ENCODE measurements around the gene MTMR10. TPM values are rescaled to one million over a fixed set of nuclear protein-coding genes. Genes with fewer than 3 reads are reported as not detected.

Gene MTMR10
- total RNA-seq, 4 donors from 2014 or later: 36.2 to 64.8 (median 45.9) TPM

DNA sequence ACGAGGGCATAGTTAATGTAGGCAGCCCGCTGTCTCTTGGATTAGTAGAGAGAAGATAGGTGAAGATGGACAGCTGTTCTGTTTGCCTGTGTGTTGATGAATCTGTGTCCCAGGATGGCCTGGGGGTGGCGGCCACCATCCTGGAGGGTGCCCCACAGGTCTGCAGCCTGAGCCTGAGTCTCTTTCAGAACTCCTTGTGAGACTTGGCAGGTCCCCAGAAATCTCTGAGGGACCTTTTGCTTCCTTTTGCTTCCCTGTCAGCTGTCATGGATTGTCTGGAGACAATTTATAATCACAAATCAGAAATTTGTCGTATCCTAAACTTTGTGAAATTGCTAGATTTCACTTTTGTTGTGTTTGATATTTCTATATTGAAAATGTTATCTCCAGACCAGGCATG is 70.3 kb downstream of the MTMR10 start:
- Histone ChIP-seq H3K27me3 (no peaks in the 10 kb centered on the region), H3K36me3 (peaks cover 4 to 16% of the 10 kb centered on the region in 2 donors), H3K4me1 (peaks cover 43 to 46% of the 10 kb centered on the region in 2 donors), H3K9me3 (no peaks in the 10 kb centered on the region), H3K27ac (peak overlapping the region; percentile 89 to 95 (median 89)), H3K4me3 (replicated peaks in 1 of 3) (no peak overlapping the region)
- WGBS, 2 donors: 56 to 65% methylated on average over 4 of the region's 4 CpGs
- intact Hi-C loops (cut with DNase I): no loop called here
- DNase-seq: peak; percentile 76 to 78
- TF ChIP-seq, protein P1, sequence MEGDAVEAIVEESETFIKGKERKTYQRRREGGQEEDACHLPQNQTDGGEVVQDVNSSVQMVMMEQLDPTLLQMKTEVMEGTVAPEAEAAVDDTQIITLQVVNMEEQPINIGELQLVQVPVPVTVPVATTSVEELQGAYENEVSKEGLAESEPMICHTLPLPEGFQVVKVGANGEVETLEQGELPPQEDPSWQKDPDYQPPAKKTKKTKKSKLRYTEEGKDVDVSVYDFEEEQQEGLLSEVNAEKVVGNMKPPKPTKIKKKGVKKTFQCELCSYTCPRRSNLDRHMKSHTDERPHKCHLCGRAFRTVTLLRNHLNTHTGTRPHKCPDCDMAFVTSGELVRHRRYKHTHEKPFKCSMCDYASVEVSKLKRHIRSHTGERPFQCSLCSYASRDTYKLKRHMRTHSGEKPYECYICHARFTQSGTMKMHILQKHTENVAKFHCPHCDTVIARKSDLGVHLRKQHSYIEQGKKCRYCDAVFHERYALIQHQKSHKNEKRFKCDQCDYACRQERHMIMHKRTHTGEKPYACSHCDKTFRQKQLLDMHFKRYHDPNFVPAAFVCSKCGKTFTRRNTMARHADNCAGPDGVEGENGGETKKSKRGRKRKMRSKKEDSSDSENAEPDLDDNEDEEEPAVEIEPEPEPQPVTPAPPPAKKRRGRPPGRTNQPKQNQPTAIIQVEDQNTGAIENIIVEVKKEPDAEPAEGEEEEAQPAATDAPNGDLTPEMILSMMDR (IDR thresholded peaks at IDR 0.05): no peak
- TF ChIP-seq POLR2A (IDR thresholded peaks at IDR 0.05): no peak

DNA sequence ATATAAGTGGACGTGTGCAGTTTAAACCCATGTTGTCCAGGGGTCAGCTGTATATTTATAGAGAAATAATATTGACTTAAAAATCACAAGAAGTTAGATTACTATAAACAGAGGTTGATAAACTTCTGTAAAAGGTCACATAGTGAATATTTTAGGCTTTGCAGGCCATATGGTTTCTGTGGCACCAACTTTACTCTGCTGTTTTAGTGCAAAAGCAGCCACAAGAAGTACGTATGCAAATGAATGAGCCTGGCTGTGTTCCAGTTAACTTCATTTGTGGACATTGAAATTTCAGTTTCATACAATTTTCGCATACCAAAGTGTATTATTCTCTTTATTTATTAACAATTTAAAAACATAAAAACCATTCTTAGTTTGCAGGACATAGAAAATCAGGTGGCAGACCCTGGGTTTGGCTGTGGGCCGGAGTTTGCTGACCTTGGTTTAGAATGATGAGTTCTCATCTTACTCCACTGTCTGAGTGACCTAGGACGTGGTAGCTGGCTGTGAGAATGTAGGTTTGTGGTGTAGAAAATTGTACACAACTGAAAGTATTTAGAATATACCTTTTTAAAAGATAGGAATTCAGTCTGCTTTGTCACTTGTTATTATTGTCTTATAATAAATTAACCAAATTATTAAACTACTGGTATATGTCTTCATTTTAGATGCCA is 71.4 kb downstream of the MTMR10 start:
- intact Hi-C loops (cut with DNase I): no loop called here
- H3K27ac ChIP-seq: peak overlapping the region; percentile 89 to 95 (median 89)
- DNase-seq: no peak
- no peak overlapping the region for H3K4me3 ChIP-seq (replicated peaks in 1 of 3)
- H3K9me3 ChIP-seq: no peaks in the 10 kb centered on the region
- H3K4me1 ChIP-seq: peaks cover 43 to 45% of the 10 kb centered on the region in 2 donors
- WGBS, 2 donors: 92 to 93% methylated on average over 5 of the region's 5 CpGs
- no peaks in the 10 kb centered on the region for H3K27me3 ChIP-seq
- TF ChIP-seq, protein P1 (IDR thresholded peaks at IDR 0.05): no peak
- TF ChIP-seq POLR2A (IDR thresholded peaks at IDR 0.05): no peak
- peaks cover 4 to 7% of the 10 kb centered on the region in 2 donors for H3K36me3 ChIP-seq

DNA sequence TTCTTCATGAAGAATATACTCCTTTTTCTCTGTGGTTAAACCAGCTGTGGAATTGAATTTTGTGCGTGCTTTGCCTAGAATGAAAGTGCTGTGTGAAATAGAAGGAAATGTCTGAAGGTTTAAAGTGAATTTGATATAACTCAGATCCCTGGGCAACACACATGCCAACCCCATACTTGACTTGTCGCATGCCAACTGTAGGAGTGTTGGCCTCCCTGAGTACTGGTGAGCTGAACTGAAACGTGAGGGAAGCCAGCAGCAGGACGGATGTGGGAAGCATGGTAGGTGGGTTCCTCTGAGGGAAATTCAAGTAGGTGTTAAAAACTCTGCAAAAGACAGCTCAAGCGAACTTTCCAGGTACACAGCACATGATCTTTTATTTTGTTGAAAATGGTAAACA is 73.1 kb downstream of the MTMR10 start:
- intact Hi-C loops (cut with DNase I): no loop called here
- H3K27me3 ChIP-seq: no peaks in the 10 kb centered on the region
- WGBS, 2 donors: 89 to 93% methylated on average over 5 of the region's 5 CpGs
- no peak overlapping the region for H3K27ac ChIP-seq
- TF ChIP-seq, protein P1 (IDR thresholded peaks at IDR 0.05): no peak
- no peak for TF ChIP-seq POLR2A (IDR thresholded peaks at IDR 0.05)
- no peak overlapping the region for H3K4me3 ChIP-seq (replicated peaks in 1 of 3)
- no peak for DNase-seq
- no peaks in the 10 kb centered on the region for H3K9me3 ChIP-seq
- peaks cover 4 to 10% of the 10 kb centered on the region in 2 donors for H3K36me3 ChIP-seq
- peaks cover 28 to 29% of the 10 kb centered on the region in 2 donors for H3K4me1 ChIP-seq

DNA sequence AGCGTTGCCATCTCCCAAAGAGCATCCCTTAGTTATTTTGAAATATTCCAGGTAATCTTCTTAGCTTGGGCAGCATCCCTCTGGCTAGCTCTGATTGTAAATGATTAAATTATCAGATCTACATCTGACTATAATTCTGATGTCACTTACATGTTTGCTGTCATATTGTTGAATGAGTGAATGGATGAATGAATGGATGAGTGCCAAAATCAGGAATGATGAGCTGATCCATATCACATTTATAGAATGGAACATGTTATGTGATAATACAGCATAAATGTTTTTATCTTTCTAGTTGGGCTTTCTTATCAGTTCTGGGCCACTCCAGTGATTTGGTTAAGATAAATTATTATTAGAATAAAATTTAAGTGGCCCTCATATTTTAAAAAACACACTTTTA is 73.8 kb downstream of the MTMR10 start:
- intact Hi-C loops (cut with DNase I): no loop called here
- WGBS, 2 donors: 90 to 96% methylated on average over 1 of the region's 1 CpG

DNA sequence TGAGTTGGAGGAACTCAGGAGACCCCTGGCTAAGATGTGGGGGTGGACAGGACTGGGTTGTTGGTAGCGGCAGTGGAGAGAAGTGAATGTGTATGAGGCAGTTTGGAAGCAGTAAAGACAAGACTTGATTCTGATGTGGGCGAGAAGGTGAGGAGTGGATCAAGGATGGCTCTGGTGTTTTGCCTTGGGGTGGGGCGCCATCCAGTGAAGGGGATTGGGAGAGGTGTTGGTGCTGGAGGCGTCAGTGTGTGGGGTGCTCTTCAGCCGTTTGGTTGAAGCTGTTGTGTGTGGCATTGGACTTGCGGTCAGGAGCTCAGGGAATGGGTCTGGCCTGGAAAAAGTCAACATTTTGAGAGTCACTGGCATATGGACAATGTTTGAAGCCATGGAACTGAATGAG is 74.4 kb downstream of the MTMR10 start:
- TF ChIP-seq POLR2A (IDR thresholded peaks at IDR 0.05): no peak
- TF ChIP-seq, protein P1 (IDR thresholded peaks at IDR 0.05): no peak
- intact Hi-C loops (cut with DNase I): no loop called here
- 76 to 91% methylated on average over 6 of the region's 6 CpGs for WGBS, 2 donors

More for the DNA sequence above, 73.8 kb downstream of the MTMR10 start:
- Histone ChIP-seq H3K4me1 (peaks cover 21 to 23% of the 10 kb centered on the region in 2 donors), H3K27ac (no peak overlapping the region), H3K36me3 (peaks cover 4 to 10% of the 10 kb centered on the region in 2 donors), H3K27me3 (no peaks in the 10 kb centered on the region), H3K4me3 (replicated peaks in 1 of 3) (no peak overlapping the region), H3K9me3 (no peaks in the 10 kb centered on the region)
- no peak for DNase-seq
- TF ChIP-seq, protein P1 (IDR thresholded peaks at IDR 0.05): no peak
- TF ChIP-seq POLR2A (IDR thresholded peaks at IDR 0.05): no peak

More for the DNA sequence above, 74.4 kb downstream of the MTMR10 start:
- Histone ChIP-seq H3K9me3 (no peaks in the 10 kb centered on the region), H3K4me3 (replicated peaks in 1 of 3) (no peak overlapping the region), H3K36me3 (peaks cover 4 to 10% of the 10 kb centered on the region in 2 donors), H3K27me3 (no peaks in the 10 kb centered on the region), H3K27ac (no peak overlapping the region), H3K4me1 (peaks cover 15 to 16% of the 10 kb centered on the region in 2 donors)
- no peak for DNase-seq
